Colonic mucosa (tissue), 4 donors: ENCODE data around the gene F7. TPM values are rescaled to one million over a fixed set of nuclear protein-coding genes. Genes with fewer than 3 reads are reported as not detected.

Experiments used
- DNase-seq: peaks from one replicate; pipeline ENCODE4 v3.0.0-alpha.2; 2020
- H3K27ac ChIP-seq: fragments of 200-600 bp; one replicate; pipeline ENCODE4 v1.8.0; 2021
- H3K27me3 ChIP-seq: fragments of 200-600 bp; one replicate; pipeline ENCODE4 v1.8.0; 2021
- H3K36me3 ChIP-seq: fragments of 200-600 bp; one replicate; pipeline ENCODE4 v1.8.0; 2021
- H3K4me1 ChIP-seq: fragments of 200-600 bp; one replicate; pipeline ENCODE4 v1.8.0; 2021; ENCODE audit warnings: mild to moderate bottlenecking
- H3K4me3 ChIP-seq: fragments of 200-600 bp; one replicate; pipeline ENCODE4 v1.8.0; 2021
- H3K9ac ChIP-seq, 2 donors: one replicate each; pipeline ENCODE4 v1.7.0; 2013; ENCODE audit warnings: control low read depth in 2 of 2, low read depth in 2 of 2, low read length in 2 of 2
- H3K9me3 ChIP-seq: fragments of 200-600 bp; one replicate; pipeline ENCODE4 v1.8.0; 2021
- CTCF ChIP-seq: fragments of 200-600 bp; IDR thresholded peaks from one replicate; pipeline ENCODE4 v1.8.0; 2022; ENCODE audit warnings: antibody characterized with exemption, mild to moderate bottlenecking
- intact Hi-C: fragments of 100-400 bp; cut with DNase I; formaldehyde crosslinking; loops from one replicate; pipeline ENCODE4 v1.14.1; 2022
- total RNA-seq, 2 donors: library from RNA; stranded (reverse); fragmentation: NEBNext Ultra II Directional in 1 of 2; extraction: Animal tissue kit (Norgen Biotek cat#: 25700) in 1 of 2; gene quantifications; one replicate each; pipeline ENCODE4 v1.2.1, GENCODE V29; 2021
- donor health status: healthy.
- donor health status: DM: no; HTN: no; CAD: no.
- donor health status: DM: no; HTN: no; CAD: no.

The F7 gene
- total RNA-seq, 2 donors from 2014 or later: 0.11 to 0.12 TPM

- intact Hi-C loops: no loop called here
- H3K27ac ChIP-seq: no peak overlapping the region
- TF ChIP-seq CTCF: no peak
- no peaks in the 10 kb centered on the region for H3K36me3 ChIP-seq
- H3K4me3 ChIP-seq: no peak overlapping the region
- H3K27me3 ChIP-seq: no peaks in the 10 kb centered on the region
- H3K9me3 ChIP-seq: no peaks in the 10 kb centered on the region
- no peaks in the 10 kb centered on the region for H3K4me1 ChIP-seq
- DNase-seq: no peak
- H3K9ac ChIP-seq: no peak overlapping the region
These were observed 12.3 kb downstream of the F7 start for GRCh38 chr13:113117911-113118260.

DNA sequence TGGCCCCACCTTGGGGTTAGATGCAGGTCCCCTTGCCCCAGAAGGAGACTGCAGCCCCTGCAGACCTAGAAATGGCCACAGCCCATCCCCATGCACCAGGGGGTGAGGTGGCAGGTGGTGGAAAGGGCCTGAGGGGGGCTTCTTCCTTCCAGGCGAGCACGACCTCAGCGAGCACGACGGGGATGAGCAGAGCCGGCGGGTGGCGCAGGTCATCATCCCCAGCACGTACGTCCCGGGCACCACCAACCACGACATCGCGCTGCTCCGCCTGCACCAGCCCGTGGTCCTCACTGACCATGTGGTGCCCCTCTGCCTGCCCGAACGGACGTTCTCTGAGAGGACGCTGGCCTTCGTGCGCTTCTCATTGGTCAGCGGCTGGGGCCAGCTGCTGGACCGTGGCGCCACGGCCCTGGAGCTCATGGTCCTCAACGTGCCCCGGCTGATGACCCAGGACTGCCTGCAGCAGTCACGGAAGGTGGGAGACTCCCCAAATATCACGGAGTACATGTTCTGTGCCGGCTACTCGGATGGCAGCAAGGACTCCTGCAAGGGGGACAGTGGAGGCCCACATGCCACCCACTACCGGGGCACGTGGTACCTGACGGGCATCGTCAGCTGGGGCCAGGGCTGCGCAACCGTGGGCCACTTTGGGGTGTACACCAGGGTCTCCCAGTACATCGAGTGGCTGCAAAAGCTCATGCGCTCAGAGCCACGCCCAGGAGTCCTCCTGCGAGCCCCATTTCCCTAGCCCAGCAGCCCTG lies 12.8 kb downstream of the F7 start:
- no peak for TF ChIP-seq CTCF
- DNase-seq: no peak
- intact Hi-C loops: no loop called here
- no peaks in the 10 kb centered on the region for H3K4me1 ChIP-seq
- H3K9ac ChIP-seq: no peak overlapping the region
- no peak overlapping the region for H3K4me3 ChIP-seq
- no peaks in the 10 kb centered on the region for H3K9me3 ChIP-seq
- H3K36me3 ChIP-seq: no peaks in the 10 kb centered on the region
- H3K27ac ChIP-seq: no peak overlapping the region
- no peaks in the 10 kb centered on the region for H3K27me3 ChIP-seq

DNA sequence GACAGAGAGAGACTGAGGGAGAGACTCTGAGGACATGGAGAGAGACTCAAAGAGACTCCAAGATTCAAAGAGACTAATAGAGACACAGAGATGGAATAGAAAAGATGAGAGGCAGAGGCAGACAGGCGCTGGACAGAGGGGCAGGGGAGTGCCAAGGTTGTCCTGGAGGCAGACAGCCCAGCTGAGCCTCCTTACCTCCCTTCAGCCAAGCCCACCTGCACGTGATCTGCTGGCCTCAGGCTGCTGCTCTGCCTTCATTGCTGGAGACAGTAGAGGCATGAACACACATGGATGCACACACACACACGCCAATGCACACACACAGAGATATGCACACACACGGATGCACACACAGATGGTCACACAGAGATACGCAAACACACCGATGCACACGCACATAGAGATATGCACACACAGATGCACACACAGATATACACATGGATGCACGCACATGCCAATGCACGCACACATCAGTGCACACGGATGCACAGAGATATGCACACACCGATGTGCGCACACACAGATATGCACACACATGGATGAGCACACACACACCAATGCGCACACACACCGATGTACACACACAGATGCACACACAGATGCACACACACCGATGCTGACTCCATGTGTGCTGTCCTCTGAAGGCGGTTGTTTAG lies 13.7 kb downstream of the F7 start:
- H3K27ac ChIP-seq: no peak overlapping the region
- H3K9ac ChIP-seq: no peak overlapping the region
- no peaks in the 10 kb centered on the region for H3K27me3 ChIP-seq
- H3K9me3 ChIP-seq: no peaks in the 10 kb centered on the region
- no peak for DNase-seq
- TF ChIP-seq CTCF: no peak
- H3K4me1 ChIP-seq: no peaks in the 10 kb centered on the region
- intact Hi-C loops: no loop called here
- H3K36me3 ChIP-seq: no peaks in the 10 kb centered on the region
- H3K4me3 ChIP-seq: no peak overlapping the region

GRCh38 chr13:113119822-113120189 lies 14.2 kb downstream of the F7 start:
- Histone ChIP-seq H3K4me3 (no peak overlapping the region), H3K27me3 (no peaks in the 10 kb centered on the region), H3K4me1 (no peaks in the 10 kb centered on the region), H3K36me3 (no peaks in the 10 kb centered on the region), H3K9me3 (no peaks in the 10 kb centered on the region), H3K27ac (no peak overlapping the region), H3K9ac (no peak overlapping the region)
- no peak for TF ChIP-seq CTCF
- DNase-seq: no peak
- intact Hi-C loops: no loop called here

DNA sequence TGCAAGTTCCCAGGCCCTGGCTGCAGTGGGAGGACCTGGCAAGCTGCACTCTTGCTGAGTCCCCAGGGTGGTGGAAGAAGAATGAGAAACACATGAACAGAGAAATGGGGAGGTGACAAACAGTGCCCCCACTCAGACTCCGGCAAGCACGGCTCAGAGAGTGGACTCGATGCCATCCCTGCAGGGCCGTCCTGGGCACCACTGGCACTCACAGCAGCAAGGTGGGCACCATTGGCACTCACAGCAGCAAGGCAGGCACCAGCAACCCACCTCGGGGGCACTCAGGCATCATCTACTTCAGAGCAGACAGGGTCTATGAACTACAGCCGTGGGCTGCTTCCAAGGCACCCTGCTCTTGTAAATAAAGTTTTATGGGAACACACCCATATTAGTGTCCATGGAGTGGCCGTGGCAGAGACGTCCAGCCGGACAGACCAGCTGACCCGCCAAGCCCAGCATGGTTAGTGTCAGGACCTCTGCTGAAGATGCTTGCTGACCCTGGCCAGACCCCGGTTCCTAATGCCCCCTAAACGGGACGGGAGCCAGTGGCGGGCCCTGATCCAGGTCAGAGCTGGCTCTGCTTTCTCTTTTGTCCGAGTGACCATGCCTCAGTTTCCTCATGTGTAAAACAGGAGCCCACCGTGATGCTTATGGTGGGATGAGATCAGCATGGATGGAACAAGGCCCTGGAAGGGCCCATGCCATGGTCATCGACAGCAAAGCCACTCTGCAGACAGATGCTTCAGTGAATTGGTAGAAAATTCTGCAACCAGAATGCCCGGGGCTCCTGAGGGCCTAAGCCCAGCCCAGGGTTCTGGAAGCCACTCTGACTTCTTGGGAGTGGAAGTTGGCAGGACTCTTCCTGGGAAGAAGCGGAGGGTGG lies 14.9 kb downstream of the F7 start:
- Histone ChIP-seq H3K36me3 (no peaks in the 10 kb centered on the region), H3K9ac (no peak overlapping the region), H3K4me1 (no peaks in the 10 kb centered on the region), H3K27me3 (no peaks in the 10 kb centered on the region), H3K9me3 (no peaks in the 10 kb centered on the region), H3K27ac (no peak overlapping the region), H3K4me3 (no peak overlapping the region)
- no peak for DNase-seq
- intact Hi-C loops: no loop called here
- TF ChIP-seq CTCF: no peak
